CD4-positive, alpha-beta T cell treated with Interleukin-2 at 100 ng/mL for 4 hours (primary cell): Measurements from ENCODE around the gene ANKRD13C.

Source experiments
- DNase-seq: peaks from one replicate; pipeline ENCODE4 v3.0.0-alpha.2; 2020; ENCODE audit warnings: low spot score

Gene ANKRD13C

DNA sequence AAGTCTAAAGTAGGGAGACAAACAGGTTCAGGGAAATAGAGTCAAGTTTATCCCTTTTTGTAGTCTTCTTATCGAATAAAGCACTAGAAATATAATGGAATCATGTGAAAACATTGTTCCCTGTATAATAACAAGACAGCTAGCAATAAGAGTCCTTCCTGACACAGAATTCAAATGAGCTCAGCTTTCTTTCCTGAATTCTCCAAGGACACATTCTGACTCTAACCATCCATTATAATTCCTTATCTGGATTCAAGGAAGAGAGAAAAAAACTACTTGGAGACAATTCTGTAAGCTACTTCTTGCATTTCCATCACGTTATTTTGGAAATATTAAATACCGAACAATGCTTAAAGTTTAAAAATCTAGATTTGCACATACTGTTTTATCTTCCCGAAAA lies 58.8 kb downstream of the ANKRD13C start:
- no peak for DNase-seq

DNA sequence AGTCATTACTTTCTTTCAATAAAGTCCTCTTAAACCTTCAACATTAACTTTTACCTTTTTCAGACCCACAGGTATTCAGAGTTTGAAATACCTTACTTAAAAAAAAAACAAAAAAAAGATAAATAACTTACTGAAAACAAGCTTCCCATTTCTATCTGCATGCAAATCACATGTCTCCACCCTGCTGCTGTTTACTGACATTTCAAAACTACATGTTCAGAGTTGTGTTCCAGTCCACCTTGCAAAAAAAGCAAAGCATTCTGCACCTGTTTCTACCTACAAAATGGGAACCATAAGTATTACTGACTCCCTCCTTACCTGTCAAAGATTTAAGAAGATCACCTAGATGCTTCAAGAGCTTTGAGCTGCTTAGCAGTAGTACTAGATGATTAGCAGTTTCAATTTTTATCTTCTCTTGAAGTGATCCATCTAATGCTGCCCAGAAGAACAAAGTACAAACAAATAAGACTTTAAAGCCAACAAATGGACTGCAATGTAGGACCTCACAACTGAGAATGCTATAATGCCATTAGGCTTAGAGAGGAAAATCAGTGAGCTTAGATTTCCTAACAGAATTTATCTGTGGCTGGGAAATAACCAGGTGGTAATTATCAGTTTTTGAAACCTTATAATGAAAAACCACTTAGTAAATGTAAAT lies 61.2 kb downstream of the ANKRD13C start:
- DNase-seq = no peak

DNA sequence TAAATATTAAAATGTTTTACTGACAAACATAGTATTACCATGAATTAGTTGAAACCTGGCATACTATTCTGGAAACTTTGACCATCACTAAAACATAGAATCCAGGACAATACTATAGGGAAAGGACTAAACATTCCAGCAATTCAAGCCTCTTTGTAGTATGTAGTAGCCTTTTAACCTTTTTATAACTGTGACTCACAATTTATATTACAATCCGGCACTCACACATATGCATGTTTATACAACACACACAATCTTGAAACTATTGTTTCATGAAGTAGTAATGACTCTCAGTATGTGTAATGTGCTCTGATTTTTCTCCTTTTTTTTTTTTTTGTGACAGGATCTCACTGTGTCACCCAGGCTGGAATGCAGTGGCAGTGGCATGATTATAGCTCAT lies 64.3 kb downstream of the ANKRD13C start:
- no peak for DNase-seq

DNA sequence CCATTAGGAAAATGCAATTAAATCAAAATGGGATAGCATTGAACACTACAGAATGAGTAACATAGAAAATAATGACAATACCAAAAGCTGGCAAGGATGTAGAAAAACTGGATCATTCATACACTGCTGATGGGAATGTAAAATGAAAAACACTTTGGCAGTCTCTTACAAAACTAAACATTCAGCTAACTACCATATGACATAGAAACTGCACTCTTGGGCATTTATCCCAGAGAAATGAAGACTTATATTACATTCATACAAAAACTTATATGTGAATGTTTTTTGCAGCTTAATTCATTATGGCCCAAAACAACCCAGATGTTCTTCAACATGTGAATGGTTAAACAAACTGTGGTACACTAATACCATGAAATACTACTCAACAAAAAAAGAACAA lies 66.4 kb downstream of the ANKRD13C start:
- DNase-seq = no peak

DNA sequence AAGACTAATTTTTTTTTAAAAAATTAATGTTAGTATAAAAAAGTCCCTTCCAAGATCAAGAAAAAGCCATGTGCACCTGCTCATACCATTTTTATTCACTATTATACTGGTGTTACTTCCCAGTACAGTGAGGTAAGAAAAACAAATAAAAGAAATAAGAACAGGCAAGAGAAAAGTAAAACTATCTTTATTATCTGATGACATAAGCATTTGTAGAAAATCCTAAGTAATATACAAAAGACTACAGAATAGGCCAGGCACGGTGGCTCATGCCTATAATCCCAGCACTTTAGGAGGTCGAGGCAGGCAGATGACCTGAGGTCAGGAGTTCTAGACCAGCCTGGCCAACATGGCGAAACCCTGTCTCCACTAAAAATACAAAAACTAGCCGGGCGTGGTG lies 68.1 kb downstream of the ANKRD13C start:
- no peak for DNase-seq

DNA sequence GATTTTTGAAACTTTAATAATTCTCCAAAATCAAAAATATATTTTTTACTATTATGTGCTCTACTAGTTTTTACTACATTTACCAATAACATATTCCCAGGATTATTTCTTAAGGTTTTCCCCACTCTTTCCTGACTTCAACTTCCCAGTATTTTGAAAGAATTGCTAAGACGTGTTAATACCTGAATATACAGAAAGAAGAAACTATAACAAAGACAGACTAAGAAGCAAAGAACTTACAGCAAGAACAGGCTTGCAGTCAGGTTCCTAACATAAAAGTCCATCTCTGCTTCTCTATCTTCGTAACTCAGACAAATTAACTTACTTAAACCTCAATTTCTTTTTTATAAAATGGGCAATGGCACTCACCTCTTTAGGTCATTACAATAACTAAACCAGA lies 70.2 kb downstream of the ANKRD13C start:
- DNase-seq = no peak

DNA sequence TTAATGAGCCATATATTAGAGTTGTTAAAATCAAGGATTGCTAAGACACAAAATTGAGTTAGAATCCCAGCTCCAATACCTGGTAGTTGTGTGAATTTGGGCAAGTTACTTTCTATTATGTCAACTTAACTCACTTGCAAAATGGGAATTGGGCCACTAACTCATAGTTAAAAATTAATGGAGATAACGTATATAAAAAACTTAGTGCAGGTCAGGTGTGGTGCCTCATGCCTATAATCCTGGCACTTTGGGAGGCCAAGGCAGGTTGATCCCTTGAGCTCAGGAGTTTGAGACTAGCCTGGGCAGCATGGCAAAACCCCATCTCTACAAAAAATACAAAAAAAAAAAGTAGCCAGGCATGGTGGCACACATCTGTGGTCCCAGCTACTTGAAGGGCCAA lies 75.8 kb downstream of the ANKRD13C start:
- no peak for DNase-seq

DNA sequence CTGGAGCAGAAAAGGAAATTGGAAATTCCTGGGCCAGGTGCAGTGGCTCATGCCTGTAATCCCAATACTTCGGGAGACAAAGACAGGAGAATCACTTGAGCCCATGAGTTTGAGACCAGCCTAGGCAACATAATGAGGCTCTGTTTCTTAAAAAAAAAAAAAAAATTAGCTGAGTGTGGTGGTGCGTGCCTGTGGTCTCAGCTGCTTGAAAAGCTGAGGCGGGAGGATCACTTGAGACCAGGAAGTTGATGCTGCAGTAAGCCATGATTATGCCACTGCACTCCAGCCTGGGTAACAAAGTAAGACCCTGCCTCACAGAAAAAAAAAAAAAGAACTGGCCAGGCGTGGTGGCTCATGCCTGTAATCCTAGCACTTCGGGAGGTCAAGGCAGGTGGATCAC lies 76.6 kb downstream of the ANKRD13C start:
- no peak for DNase-seq

DNA sequence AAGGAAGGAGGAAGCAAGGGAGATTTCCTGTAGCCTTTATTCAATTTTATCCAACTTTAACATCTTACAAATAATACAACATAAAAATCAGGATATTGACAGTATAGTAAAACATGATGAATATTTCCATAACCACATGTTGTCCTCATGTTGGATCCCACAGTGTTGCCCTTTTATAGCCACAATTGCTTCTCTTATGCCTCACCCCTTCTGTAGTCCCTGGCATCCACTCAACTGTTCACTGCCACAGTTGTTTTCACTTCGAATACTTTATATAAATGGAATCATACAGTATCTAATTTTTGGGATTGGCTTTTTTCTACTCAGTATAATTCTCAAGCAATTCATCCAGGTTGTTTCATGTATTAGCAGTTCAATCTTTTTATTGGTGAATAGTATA lies 88.6 kb downstream of the ANKRD13C start:
- no peak for DNase-seq

DNA sequence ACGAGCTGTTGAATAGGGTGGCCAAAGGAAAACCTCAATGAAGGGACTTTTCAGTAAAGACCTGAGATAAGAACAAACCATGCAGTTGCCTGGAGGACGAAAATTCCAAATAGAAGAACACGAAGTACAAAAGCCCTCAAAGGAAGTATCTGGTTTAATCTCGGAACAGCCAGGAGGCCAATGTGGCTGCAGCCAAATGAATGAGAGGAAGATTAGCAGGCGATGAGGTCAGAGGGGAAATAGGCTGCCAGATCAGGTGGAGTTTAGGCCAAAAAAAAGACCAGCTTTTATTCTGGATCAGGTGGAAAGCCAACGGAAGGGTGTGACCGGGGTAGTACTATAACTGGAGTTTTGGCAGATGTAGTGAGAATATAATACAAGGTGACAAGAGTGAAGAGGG lies 89.7 kb downstream of the ANKRD13C start:
- no peak for DNase-seq

DNA sequence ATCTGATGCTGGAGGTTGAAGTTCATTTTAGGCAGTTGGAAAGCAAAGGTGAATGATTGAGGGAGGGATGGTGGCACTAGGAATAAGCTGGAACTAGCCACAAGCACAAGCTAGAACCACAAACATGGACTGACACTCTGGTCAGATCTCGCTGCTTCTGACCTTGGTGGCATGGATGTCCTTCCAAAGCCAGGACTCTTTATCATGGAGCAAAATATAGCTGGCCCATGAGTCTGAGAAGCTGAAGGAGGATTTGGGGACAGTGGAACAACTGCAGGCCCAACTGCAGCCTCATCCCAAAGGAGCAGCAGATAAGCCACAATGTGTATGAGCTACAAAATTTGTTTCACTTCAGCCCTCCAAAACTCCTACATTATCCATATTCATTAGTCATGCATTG lies 97.9 kb downstream of the ANKRD13C start:
- DNase-seq = no peak

DNA sequence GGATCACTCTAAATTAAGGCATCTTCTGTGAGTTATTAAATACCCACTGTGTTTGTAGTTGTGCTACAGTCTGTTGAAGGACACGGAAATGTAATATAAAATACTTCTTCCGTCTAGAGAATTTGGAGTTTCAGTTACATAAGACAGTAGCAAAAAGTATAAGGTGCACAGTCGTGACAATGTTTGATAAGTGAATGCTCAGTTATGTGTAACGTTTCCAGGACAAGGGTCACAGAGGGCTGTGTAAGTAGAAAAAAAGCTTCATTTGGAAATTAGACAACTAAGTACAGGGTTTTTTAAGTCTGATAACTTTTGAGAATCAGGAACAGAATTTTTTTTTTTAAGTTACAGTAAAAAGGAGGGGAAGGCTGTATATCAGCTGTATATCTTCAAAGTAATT lies 105.8 kb downstream of the ANKRD13C start:
- no peak for DNase-seq

DNA sequence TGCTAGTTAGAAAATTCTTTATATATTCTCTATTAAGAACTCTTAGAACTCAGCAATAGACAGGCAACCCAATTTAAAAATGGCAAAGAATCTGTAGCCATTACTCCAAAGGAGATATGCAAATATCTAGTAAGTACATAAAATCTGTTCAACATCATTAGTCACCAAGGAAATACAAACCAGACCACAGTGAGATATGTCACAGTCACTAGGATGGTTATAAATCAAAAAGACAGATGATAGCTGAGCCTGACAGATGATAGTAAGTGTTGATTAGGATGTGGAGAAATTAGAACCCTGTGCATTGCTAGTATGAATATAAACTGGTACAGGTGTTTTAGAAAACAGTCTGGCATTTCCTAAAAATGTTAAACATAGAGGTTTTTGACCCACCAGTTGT lies 106.8 kb downstream of the ANKRD13C start:
- no peak for DNase-seq

DNA sequence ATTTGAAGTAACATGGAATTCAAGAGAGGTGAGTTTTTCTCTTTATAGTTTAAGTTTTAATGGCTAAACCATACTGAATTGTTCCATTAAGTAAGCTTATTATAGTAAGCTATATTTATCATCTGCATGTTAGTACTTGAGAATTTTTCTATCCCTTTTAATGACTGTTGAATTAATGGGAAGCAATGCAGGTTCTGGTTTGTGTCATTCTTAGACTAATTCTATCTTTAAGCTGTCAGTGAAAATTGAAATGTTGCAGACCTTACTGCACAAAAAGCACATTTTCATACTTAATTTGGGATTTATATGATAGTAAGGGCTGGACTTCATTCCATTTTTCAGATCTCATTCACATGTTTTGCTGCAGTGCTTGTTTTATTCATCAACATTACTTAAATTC lies 107.4 kb downstream of the ANKRD13C start:
- DNase-seq = no peak

DNA sequence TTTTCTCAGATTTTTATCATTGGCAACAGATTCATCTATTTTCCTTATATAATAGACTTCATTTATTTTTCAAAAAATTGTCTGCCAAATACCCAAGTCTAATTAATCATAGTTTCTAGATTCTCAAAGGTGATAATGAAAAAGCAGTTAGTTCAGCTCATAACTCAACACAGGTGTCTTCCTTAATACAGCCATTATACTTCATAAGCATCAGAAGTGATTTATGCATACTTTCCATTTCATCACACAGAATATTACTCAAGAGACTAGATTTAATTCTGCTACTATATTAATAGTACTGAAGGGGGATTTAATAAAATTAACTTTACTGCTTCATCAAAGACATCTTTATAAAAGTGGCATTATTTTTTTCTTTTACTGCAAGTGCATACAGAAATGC lies 114.6 kb downstream of the ANKRD13C start:
- DNase-seq = no peak

DNA sequence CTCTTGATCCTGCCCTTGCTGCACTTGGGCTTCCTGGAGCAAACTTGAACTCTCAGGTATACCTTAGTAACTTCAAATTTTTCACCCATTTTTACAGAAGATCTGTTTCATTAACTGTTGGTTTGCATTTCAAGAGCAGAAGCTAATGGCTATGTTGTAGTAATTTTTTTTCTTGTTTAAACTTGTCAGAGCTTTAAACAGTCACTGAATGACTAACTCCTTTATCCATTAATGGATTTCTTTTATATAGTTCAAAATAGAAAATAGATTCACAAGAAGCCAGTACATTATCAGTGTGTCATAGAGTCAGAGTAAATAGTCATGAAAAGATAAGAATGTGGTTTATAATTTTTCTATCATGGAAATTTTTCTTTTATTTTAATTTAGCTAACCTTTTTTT lies 119.8 kb downstream of the ANKRD13C start:
- DNase-seq = no peak

DNA sequence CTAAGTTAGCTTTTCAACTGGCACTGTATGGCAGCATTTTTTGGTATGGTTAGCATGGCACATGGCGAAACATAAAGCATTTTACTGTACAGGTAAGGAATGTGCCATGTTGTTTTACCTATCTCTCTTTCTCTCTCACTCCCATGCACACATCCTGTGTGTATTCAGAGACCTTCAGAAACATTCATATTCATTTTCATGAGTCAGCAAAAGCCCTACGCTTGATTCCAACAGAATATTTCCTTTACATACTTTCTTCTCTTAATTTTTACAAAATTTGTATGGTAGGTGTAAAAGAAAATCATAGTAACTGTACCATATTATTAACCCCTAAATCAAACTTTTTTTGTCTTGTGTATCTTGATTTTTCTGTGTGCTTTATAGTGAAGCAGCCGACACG lies 123.0 kb downstream of the ANKRD13C start:
- no peak for DNase-seq

DNA sequence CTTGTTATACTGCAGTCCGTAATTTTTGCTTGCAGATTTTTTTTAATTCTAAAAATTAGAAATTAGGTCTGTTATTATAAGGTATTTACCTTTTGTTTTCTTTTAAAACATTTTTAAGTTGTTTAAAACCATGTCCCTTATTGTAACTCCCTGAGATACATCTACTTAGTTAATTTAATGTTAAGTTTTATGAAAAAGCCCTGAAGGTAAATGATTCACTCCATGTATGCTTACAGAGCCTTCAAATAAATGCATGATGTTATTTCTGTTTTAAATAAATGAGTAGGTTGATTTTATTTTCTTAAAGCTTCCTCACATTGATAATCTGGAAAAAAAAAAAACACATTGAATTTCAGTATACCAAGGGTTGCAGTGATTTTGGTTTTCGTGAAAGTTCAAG lies 125.9 kb downstream of the ANKRD13C start:
- DNase-seq = no peak

DNA sequence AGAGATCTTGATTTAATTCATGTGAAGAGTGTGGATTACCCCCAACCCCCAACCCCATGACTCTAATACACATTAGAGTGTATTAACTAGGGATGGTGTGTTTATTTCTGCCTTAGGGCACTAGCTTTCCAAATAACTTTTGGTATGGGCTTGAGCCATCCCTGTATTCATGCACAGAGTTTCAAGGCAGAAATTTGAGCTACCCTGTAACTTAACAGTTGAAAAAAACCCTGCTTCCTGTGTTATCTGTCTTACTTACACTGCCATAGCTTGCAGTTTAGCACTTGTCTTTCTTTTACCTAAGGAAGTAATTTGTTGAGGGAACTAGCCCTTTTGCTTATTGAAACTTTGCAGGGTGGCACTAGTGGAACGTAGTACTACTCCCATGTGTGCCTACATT lies 127.1 kb downstream of the ANKRD13C start:
- no peak for DNase-seq

DNA sequence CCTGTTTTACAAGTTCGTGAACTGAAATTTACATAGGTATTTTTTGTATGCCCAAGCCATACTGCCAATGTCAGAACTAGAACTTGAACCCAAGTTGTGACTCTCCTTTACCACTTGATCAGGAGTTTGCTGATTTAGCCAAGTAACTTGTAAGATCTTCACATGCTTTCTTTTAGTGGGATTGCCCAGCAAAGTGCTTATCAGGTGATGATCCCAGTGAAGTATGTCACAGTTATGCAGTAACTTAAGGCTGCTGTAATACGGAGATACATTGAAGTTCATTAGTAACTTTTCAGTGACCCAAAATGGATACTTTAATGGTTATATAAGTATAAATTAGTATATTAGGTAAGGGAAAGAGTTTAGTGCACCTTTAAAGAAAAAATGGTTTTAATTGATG lies 129.6 kb downstream of the ANKRD13C start:
- no peak for DNase-seq

DNA sequence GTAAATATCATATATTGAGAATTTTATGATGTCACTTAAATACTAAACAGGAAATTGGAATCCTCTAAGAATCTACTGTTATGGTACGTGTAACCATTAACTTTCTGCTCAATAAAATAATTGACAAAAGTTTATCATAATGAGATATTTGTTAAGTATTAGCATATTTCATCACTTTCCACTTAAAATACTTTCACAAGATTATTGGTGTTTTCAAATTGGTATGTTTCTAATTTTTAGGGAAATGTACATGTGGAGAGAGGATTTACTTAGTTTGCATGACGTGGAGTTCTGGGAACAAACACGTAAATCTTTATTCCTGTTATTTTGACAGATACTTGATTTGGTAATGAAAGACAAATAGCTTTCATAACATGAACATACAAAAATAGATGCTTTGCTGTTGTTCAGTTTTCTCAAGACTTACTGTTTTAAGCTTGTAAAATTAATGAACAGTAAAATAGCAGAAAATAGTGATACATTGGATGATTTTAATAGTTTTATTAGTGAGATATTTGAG lies 131.7 kb downstream of the ANKRD13C start:
- DNase-seq = no peak

DNA sequence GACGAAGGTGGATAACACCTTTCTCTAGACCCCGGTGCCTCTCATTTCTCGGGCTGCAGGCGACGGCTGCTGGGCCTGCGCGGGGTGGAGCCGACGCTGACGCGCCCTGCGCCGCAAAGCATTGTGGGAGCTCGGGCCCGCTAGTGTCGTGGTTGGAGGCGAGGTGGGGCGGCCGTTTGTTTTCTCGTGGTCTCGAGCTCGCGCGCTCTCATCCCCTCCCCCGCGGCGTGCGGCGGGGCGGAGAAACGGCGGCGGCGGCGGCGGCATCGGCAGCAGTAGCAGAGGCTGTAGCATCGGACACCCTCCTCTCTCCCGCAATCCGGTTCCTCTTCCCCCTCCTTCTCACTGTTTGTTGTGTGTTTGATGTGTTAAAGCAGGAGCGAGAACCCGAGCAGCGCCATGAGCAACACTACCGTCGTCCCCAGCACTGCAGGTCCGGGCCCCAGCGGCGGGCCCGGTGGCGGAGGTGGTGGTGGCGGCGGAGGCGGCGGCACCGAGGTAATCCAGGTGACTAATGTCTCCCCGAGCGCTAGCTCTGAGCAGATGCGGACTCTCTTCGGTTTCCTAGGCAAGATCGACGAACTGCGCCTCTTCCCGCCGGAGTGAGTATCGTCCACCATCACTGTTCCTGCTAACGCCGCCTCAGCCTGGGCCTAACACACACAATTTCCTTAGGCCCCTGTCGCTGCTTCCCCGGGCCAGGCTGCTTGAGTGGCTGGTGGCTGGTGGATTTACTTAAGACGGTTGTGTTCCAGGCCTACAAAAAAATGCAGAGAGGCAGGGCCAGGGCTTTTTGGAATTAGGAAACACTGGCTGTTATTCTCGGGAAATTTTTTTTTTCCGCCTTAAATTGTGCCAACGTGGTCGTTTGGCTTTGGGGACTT lies 133.0 kb downstream of the ANKRD13C start, which contains the start of gene SRSF11:
TSS of gene SRSF11 (plus strand) at position 143 of the 884 bp plus-strand sequence. CDS start at position 400, 257 bp downstream.
- peak; percentile 97 for DNase-seq

DNA sequence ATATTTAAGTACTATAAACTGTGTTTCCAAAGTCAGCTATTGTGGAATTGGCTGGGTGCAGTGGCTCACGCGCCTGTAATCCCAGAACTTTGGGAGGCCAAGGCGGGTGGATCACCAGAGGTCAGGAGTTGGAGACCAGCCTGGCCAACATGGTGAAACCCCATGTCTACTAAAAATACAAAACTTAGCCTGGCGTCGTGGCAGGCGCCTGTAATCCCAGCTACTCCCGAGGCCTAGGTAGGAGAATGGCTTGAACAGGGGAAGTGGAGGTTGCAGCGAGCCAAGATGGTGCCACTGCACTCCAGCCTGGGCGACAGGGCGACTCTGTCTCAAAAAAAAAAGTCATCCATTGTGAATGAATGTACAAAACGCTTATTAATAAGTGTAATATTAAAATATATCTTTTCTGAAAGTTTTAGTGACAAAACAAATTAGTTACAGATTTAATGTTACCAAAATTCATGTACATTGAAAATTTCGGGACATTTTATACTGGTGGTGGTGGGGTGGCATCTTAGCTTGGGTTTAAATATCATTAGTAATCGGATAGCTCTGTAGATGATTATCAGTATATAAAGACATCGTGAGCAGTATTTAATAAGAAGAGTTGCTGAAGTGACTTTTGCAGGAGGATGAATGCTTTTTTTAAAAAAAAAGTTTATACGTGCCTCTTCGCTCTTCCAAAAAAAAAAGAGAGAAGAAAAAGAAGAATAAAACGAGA lies 133.8 kb downstream of the ANKRD13C start:
- DNase-seq = no peak
